ENCODE results near the gene BIN1.

DNA sequence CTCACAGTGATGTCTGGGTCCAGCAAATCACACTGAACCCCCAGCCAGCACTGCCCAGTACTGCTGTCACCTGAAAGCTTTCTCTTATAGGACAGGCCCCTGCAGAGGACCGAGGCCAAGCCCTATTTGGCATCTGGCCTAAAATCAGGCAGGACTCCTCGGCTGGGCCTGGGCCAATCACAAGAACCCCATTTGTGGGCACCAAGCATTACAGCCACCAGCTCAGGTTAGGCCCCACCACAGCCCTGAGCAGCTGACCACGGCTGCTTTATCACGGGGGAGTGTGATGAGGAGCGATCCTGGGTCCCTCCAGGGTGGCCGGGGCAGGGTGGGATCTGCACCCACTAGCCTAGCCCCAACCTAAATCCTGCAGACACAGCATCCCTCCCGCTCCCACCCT is 8.2 kb downstream of the BIN1 start:
- TF ChIP-seq TAF1 (IDR thresholded peaks at IDR 0.05; ENCODE audit: low read depth, low read length) (no peak), POLR2A (IDR thresholded peaks at IDR 0.05; ENCODE audit: low read depth, low read length) (no peak), POU2F2 (IDR thresholded peaks at IDR 0.05; ENCODE audit: low read depth, low read length) (no peak)

All from GM12891 (cell line).